Measurements from ENCODE around the gene APOL3. TPM values are rescaled to one million over a fixed set of nuclear protein-coding genes. Genes with fewer than 3 reads are reported as not detected.
"Not testable (repeated sequence)": the region's sequence is repeated elsewhere in the genome, so short reads cannot be mapped to it uniquely, and the experiment has no call there.

APOL3 gene
- total RNA-seq, 4 donors from 2014 or later: 39.5 to 273 (median 73.9) TPM

DNA sequence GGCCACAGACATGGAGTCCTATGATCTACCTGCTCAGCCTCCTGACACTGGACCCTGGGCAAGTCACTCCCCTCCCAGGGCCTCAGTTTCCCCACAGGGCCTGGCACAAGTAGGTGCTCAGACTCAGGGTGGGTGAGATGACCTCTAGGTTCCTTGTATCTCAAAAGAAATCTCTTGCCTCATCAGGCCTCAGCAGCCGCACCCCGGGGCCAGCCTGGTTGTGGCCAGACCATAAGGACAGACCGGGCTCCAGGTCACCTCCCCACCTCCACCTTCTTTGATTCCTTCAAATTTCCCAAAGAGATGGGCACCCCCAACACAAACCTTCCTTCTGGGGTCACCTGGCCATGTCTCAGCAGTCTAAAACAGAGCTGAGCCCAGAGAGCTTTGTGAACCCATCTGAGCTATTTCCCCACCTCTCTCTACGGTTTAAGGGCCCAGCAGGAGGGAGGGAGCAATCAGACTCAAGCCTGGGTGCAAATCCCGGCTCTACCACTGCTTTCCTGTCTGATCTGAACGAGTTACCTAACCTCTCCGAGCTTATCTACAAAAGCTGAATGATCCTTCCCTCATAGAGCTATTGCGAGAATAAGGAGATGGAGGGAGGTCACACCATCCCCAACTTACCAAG, 43.6 kb upstream of the APOL3 start:
- DNase-seq (ENCODE audit: low spot score) (no peak), ATAC-seq (ENCODE audit: low FRiP score) (no peak)
- TF ChIP-seq CTCF (IDR thresholded peaks at IDR 0.05): no peak

- not testable (repeated sequence) for ATAC-seq (ENCODE audit: low FRiP score); DNase-seq (ENCODE audit: low spot score)
Measured at GRCh38 chr22:36203441-36203840, 42.9 kb upstream of the APOL3 start.

- not testable (repeated sequence) for DNase-seq (ENCODE audit: low spot score); ATAC-seq (ENCODE audit: low FRiP score)
Measured at GRCh38 chr22:36202906-36203305, 42.4 kb upstream of the APOL3 start.

GRCh38 chr22:36201630-36202319, 41.2 kb upstream of the APOL3 start, which contains the start of gene APOL4:
TSS of gene APOL4 (minus strand) at chr22:36201809. CDS start at chr22:36201734, 75 bp downstream.
- DNase-seq (ENCODE audit: low spot score): no peak
- TF ChIP-seq CTCF (IDR thresholded peaks at IDR 0.05): no peak
- ATAC-seq (ENCODE audit: low FRiP score): peak; percentile 82

GRCh38 chr22:36201025-36201424, 40.5 kb upstream of the APOL3 start:
- DNase-seq (ENCODE audit: low spot score); ATAC-seq (ENCODE audit: low FRiP score): not testable (repeated sequence)

DNA sequence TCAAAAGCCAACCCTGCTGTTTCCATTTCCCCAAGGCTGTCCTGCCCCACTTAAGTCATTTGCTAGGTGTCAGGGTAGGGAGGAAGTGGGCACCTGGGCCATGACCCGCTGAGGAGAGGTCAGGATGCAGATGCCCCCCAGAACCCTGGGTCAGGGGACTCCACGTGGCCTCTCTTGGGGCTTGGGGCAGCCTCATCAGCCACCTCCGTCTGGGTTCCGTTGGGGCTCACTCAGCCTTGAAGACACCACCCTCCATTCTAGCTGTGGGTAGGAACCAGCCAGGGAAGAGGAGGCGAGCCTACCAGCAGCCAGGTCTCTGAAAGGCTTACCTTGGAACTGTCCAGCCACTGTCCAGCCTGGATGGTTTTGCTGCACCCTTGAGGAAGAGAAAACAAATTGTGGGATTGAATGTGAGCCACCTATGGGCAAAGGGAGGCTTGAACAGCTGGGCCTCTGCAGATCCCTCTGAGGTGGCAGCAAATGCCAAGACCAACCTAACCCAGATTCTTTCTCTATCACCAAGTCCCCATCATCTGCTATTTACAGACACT, 38.5 kb upstream of the APOL3 start:
- TF ChIP-seq CTCF (IDR thresholded peaks at IDR 0.05): no peak
- DNase-seq (ENCODE audit: low spot score): no peak
- no peak for ATAC-seq (ENCODE audit: low FRiP score)

GRCh38 chr22:36198536-36198935, 38.0 kb upstream of the APOL3 start:
- no peak for TF ChIP-seq CTCF (IDR thresholded peaks at IDR 0.05)
- ATAC-seq (ENCODE audit: low FRiP score): no peak
- no peak for DNase-seq (ENCODE audit: low spot score)

- DNase-seq (ENCODE audit: low spot score) (no peak), ATAC-seq (ENCODE audit: low FRiP score) (no peak)
- no peak for TF ChIP-seq CTCF (IDR thresholded peaks at IDR 0.05)
Measured at GRCh38 chr22:36197514-36198146, 37.1 kb upstream of the APOL3 start.

Data from omental fat pad (tissue), 4 donors.